Heart left ventricle (tissue), 13 donors: ENCODE measurements around the gene RNFT2.

Experiments
- CTCF ChIP-seq, 12 donors: fragments of 200-600 bp; sonication (generic) in 4 of 12; IDR thresholded peaks; one replicate each; pipeline versions ENCODE4 v1.5.0 to v1.8.0; 2018 to 2022; ENCODE audit warnings: antibody characterized with exemption in 12 of 12, mild to moderate bottlenecking in 5 of 12
- POLR2A ChIP-seq, 2 donors: fragments of 450-650 bp; IDR thresholded peaks; one replicate each; pipeline ENCODE4 v1.6.1; 2017; ENCODE audit warnings: antibody characterized with exemption in 2 of 2, mild to moderate bottlenecking in 2 of 2, moderate library complexity in 2 of 2
- donor health status: ischemic (EF 13 %, LVEDD 7.1; RV severe dilation, severe dysfunction).
- donor health status: DM: no; HTN: yes; CAD: no.
- donor health status: DM: no; HTN: no; CAD: no.
- donor health status: ischemic (EF 25% LVEDD 6.9; RV normal size, moderate dysfunction).
- donor health status: ischemic (EF 25% LVEDD 5.7; RV mildly dilated, moderate dysfunction).
- donor health status: ischemic (EF 35%, LVEDD 5.7; RV mildly dilated, moderate dysfunction).
- donor health status: nonischemic (EF 11% LVEDD 7.7; RV severe dilation, severe dysfunction).
- donor health status: DM: yes; HTN: yes; CAD: no.
- donor health status: PGD.
- donor health status: ischemic (EF 29% LVEDD 5.4; RV normal size, mild dysfunction).
- donor health status: nonischemic (EF 23%, LVEDD 6.1; RV moderate dilation, normal function).

GRCh38 chr12:116777245-116777644, 39.1 kb downstream of the RNFT2 start:
- TF ChIP-seq CTCF (IDR thresholded peaks at IDR 0.05) (no peak), POLR2A (IDR thresholded peaks at IDR 0.05) (no peak)
